ENCODE data around the gene SELPLG.

GRCh38 chr12:108582978-108583770 is 50.5 kb downstream of the SELPLG start:
- TF ChIP-seq EZH2 (optimal IDR thresholded peaks at IDR 0.05; ENCODE audit: low read depth, low read length), result no peak
- TF ChIP-seq, protein P1, sequence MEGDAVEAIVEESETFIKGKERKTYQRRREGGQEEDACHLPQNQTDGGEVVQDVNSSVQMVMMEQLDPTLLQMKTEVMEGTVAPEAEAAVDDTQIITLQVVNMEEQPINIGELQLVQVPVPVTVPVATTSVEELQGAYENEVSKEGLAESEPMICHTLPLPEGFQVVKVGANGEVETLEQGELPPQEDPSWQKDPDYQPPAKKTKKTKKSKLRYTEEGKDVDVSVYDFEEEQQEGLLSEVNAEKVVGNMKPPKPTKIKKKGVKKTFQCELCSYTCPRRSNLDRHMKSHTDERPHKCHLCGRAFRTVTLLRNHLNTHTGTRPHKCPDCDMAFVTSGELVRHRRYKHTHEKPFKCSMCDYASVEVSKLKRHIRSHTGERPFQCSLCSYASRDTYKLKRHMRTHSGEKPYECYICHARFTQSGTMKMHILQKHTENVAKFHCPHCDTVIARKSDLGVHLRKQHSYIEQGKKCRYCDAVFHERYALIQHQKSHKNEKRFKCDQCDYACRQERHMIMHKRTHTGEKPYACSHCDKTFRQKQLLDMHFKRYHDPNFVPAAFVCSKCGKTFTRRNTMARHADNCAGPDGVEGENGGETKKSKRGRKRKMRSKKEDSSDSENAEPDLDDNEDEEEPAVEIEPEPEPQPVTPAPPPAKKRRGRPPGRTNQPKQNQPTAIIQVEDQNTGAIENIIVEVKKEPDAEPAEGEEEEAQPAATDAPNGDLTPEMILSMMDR (IDR thresholded peaks at IDR 0.05; ENCODE audit: low read length), result no peak
